GM15510 (cell line): Measurements from ENCODE around the gene MVB12B.

Source experiments
- POLR2A ChIP-seq: IDR thresholded peaks from 3 replicates; pipeline ENCODE4 v1.6.1; 2011; ENCODE audit warnings: borderline replicate concordance; ENCODE audit not compliant: insufficient read length; ENCODE audit errors: extremely low read depth

Gene MVB12B

DNA sequence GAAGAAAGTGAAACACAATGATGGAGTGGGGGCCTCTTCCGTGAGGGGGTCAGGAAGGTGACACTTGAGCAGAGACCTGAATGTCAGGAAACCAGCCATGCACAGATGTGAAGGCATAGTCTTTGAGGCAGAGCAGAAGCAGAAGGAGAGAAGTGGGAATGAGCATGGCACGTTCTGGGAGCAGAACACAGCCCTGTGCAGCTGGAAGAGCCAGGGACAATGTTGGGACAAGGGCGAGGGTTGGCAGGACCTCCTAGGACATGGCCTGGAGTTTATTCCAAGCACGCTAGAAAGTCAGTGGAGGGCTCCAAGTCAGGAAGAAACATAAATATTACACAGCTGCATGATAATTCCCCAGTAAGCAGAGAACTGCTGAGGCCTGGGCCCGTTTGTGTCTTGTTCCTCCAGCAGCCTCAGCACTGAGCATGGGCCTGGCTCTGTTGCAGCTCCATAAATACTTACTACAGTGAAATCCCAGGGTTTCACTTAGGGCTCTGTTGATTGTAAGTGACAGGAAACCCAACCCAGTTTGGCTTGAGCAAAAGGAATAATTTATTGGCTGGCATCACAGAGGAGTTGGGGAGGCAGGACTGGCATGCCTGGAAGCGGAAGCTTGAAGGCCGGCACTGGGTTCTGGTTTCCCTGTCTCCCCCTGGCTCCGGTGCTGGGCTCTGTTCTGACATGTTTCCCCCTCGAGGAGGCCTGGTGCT lies 66.2 kb downstream of the MVB12B start:
- TF ChIP-seq POLR2A = no peak

- no peak for TF ChIP-seq POLR2A
Observed at GRCh38 chr9:126393876-126394275, 67.2 kb downstream of the MVB12B start.

DNA sequence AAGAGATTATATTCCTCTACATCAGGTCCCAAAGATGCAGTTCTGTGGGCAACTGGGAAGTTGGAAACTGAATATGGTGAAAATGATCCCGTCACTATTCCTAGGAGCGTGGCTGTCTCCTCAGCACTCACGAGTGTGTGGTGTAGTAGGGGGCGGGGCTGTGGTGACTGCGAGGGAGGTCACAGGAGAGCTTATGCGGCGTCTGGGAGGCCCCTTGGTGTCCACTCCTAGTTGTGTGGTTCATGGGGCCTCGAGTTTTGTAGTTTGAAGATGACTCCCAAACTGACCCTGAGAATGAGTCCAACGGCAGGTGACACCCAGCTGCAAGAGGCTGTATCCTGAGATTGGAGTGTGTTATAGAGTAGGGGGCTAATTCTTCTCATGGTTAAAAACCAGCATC lies 68.2 kb downstream of the MVB12B start:
- no peak for TF ChIP-seq POLR2A

- TF ChIP-seq POLR2A = no peak
Observed at GRCh38 chr9:126395439-126396212, 69.0 kb downstream of the MVB12B start.

DNA sequence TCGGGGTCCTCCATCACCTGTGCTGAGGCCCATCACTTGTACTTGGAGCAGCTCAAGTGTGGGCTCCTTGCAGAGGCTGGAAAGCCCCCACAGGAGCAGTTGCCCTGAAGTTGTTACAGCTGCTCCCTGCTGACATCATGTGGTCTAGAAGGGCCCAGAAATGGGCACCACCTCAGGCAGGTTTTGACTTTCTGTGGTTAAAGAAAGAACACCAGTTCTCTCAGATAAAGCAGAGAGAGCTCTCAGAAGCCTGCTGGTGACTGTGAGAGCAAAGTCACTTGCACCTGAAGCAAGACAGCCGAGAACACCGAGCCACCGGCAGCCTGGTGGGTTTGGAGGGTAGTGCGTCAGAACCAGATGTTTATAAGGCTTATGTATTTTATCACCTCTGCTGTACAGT lies 70.4 kb downstream of the MVB12B start:
- TF ChIP-seq POLR2A = no peak

- no peak for TF ChIP-seq POLR2A
Observed at GRCh38 chr9:126398403-126399058, 71.9 kb downstream of the MVB12B start.

DNA sequence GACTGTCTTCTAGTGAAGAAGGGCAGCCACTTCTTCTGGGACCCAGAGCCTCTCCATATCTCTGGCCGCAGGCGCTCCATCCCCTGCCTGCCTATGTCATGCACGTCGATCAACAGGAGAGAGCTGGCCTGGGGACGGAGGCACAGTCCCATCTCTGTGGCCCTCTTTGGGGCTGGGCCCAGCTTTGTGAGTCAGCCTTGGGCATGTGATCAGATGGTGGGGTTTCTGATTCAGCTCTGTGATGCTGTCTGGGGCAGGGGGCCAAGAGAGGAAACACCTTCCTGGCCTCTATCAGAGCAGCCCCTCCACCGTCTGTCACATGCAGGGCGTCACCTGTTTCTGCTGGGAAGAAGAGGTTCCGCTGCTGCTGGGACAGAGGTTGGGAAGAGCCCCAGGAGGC lies 72.6 kb downstream of the MVB12B start:
- no peak for TF ChIP-seq POLR2A

DNA sequence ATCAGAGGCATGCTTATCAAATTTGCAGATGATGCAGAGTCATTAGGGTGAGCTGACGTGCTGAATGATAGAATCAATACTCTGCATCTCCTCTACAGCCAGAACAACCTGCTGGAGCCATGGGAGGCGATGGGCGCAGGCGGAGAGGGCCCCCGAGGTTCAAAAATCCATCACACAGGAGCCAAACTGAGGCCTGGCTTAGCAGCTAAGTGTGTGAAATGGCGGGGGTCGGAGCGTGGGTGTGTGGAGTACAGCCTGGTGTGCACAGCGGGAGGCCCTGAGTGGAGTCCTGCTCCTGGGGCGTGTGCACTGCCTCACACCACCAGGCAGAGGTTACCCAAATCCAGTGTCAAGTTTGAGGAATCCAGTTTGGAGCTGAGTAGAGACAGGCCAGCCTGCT lies 73.2 kb downstream of the MVB12B start:
- no peak for TF ChIP-seq POLR2A

DNA sequence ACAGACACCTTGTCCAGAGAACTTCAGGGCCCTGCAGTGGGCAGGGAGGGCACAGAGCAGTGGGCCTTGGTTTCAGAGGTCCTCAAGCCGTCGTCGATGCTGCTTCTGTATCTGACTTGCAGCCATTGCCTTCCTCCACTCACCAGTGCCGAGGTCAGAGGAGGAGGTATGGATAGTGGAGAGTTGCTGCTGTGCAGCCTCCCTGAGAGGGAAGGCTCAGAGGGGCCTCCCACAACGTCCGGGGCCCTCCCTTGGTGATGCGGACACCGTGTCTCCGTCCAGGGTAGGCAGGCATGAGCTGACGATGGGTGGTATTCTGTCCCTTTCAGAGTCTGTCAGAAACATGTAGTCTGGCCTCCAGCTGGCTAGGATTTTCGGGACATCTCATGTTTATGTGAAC lies 73.9 kb downstream of the MVB12B start:
- TF ChIP-seq POLR2A = no peak

- no peak for TF ChIP-seq POLR2A
Observed at GRCh38 chr9:126401107-126401506, 74.5 kb downstream of the MVB12B start.

DNA sequence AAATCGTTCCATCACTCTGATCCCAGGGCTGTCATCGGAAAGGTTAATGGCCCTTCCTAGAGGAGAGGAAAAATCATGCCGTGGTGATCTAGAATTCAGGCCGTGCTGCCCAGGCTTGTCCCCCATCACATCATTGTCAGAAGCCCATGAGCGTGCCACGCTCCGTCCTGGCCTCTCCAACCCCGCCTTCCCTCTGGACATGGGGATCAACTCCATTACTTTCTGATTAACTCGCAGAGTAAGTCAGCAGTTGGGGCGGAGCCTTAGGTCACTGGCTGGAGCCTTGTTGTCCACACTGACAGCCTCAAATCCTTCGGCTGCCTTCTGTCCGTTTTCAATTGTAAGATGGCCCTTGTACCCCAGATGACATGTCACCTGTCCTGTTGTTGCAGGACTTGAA lies 75.0 kb downstream of the MVB12B start:
- no peak for TF ChIP-seq POLR2A

- no peak for TF ChIP-seq POLR2A
Observed at GRCh38 chr9:126403397-126403796, 76.8 kb downstream of the MVB12B start.

- no peak for TF ChIP-seq POLR2A
Observed at GRCh38 chr9:126404459-126404858, 77.8 kb downstream of the MVB12B start.

- TF ChIP-seq POLR2A = no peak
Observed at GRCh38 chr9:126406075-126406667, 79.5 kb downstream of the MVB12B start.
